ENCODE results near the gene DBNL.

Gene DBNL

GRCh38 chr7:44062180-44062902, 17.8 kb downstream of the DBNL start:
- no peak for DNase-seq

- DNase-seq: no peak
Measured at GRCh38 chr7:44062903-44063295, 18.4 kb downstream of the DBNL start.

GRCh38 chr7:44063547-44063893, 19.0 kb downstream of the DBNL start:
- no peak for DNase-seq

- no peak for DNase-seq
Measured at GRCh38 chr7:44063894-44064651, 19.6 kb downstream of the DBNL start.

GRCh38 chr7:44064791-44065430, 20.4 kb downstream of the DBNL start:
- no peak for DNase-seq

GRCh38 chr7:44065431-44066110, 21.1 kb downstream of the DBNL start, which contains the start of gene PGAM2:
Gene PGAM2, minus strand, starts transcription at chr7:44065567. Its CDS starts 38 bp downstream, at chr7:44065529.
- DNase-seq: no peak

- no peak for DNase-seq
Measured at GRCh38 chr7:44066111-44066460, 21.6 kb downstream of the DBNL start.

GRCh38 chr7:44066494-44067063, 22.1 kb downstream of the DBNL start:
- DNase-seq: no peak

GRCh38 chr7:44067064-44067951, 22.8 kb downstream of the DBNL start:
- no peak for DNase-seq

GRCh38 chr7:44068054-44068453, 23.6 kb downstream of the DBNL start:
- DNase-seq: no peak

GRCh38 chr7:44071726-44072363, 27.3 kb downstream of the DBNL start:
- DNase-seq: no peak

- peak; percentile 37 for DNase-seq
Measured at GRCh38 chr7:44072364-44073231, 28.1 kb downstream of the DBNL start.

- DNase-seq: no peak
Measured at GRCh38 chr7:44073664-44074348, 29.3 kb downstream of the DBNL start.

GRCh38 chr7:44074349-44074695, 29.8 kb downstream of the DBNL start:
- no peak for DNase-seq

GRCh38 chr7:44075296-44076075, 31.0 kb downstream of the DBNL start:
- no peak for DNase-seq

GRCh38 chr7:44076101-44076895, 31.8 kb downstream of the DBNL start:
- DNase-seq: no peak

- DNase-seq: no peak
Measured at GRCh38 chr7:44077061-44077460, 32.6 kb downstream of the DBNL start.

- DNase-seq: no peak
Measured at GRCh38 chr7:44077681-44078091, 33.2 kb downstream of the DBNL start.
